HL-60/S4 treated with retinoic acid at 250 ng/mL for 4 days and 3 days (cell line): ENCODE measurements around the gene TAPBP.
"Not testable (repeated sequence)": the region's sequence is repeated elsewhere in the genome, so short reads cannot be mapped to it uniquely, and the experiment has no call there.

Source experiments
- in situ Hi-C: fragments of 300-500 bp; cut with MboI; formaldehyde crosslinking; loops from 2 replicates; pipeline ENCODE4 v1.7.0; 2022; ENCODE audit warnings: low sequenced_read_pairs

The TAPBP gene

GRCh38 chr6:33297956-33298772, 15.7 kb downstream of the TAPBP start:
- in situ Hi-C loops: no loop called here

DNA sequence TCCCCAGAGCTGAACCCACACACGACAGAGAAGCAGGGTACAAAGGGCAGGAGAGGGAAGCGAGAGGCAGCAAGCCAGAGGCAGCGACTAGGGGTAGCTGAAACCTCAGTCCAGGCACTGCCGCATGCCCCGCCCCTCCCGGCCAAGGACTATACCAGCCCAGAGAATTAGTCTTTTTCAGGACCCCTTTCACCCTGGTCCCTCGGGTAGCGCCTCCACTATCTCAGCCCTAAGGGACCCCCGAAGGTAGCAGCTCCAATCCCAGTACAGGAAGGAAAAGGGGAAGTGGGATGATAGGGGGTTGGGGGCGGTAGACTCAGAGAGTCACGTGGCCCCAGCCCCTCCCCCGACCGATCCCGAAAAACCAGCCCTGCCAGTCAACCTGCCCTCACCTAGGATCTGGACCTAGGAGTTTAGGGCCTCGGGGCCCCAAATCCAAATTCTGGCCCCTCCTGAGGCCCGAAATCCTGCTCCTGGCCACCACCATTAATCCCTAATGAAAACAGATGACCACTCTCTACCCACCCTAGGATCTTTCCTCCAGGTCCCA, 16.4 kb downstream of the TAPBP start:
- in situ Hi-C loops: no loop called here

DNA sequence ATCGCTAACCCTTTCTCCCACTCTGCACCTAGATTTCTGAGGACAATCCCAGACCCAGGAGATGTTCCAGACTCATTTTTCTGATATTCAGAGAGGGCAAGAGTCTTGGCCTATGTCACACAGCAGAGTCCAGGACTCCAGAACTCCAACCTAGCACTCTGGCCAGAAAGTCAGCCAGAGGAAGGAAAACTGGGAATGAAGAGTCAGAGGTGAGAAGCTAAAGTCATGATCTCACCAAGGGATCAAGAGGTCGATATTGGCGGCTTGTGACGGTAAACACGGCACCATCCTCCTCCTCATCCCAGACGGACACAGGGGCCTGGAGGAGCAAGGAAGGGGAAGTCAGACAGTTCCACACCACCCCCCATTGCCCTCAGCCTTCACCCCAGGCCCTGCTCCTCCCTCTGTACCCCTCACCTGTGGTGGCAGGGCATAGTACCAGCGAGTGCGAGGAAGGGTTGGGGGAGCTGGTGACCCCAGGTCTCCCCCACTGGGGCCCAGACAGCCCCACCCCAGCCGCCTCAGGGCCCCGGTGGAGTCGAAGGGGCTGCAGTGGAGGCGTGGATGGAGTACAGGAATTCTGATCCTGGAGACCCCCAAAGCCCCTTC, 17.0 kb downstream of the TAPBP start:
- in situ Hi-C loops: no loop called here

DNA sequence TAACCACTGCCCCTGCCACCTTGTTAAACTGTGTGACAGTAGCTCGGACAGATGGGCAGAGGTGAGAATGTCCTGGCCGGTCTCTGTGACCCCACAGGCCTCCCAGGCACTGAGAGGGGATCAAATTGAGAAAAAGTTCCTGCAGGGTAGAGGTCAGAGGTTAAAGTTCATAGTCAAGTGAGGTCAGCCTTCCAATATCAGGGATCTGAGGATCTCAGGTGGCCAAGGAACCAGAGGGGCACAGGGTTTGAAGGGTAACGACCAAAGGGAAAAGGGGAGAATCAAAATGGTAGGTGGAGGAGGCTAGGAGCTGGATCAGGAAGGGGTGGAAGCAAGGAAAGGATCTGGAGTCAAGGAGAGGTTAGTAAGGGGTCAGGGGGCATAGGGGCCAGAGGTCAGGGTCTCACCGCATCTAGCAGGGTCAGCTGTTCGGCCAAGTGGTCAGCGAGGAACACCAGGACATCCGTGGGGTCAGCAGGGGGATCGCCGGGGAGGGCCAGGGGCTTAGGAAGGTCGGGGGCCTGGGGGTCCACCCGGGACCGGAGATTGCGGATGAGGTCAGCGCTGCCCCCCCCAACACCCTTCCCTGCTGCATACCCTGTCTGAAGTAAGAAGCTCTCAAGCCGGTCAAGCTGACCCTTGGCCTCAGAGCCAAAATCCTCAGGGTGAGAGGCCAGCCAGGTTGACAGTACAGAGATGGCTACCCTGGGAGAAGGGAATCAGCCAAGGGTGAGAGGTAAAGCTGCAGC, 18.1 kb downstream of the TAPBP start:
- in situ Hi-C loops: no loop called here

GRCh38 chr6:33294086-33294823, 19.6 kb downstream of the TAPBP start:
- in situ Hi-C loops: no loop called here

GRCh38 chr6:33292996-33293682, 20.7 kb downstream of the TAPBP start:
- in situ Hi-C loops: no loop called here

DNA sequence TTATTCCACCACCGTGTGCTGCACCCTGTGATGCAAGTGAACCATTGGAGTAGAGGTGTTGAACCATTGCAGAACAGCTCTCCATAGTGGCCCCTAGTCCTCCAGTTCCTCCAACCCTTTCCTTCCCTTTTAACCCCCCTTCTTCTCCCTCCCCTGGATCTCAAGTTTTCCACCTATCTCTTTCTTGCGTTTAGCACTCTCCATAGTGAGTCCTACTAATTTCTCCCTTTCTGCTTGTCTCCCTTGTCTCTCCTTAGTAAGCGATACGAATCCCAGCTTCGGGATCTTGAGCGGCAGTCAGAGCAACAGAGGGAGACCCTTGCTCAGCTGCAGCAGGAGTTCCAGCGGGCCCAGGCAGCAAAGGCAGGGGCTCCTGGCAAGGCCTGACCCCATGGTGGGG, 23.4 kb downstream of the TAPBP start:
- in situ Hi-C loops: no loop called here

DNA sequence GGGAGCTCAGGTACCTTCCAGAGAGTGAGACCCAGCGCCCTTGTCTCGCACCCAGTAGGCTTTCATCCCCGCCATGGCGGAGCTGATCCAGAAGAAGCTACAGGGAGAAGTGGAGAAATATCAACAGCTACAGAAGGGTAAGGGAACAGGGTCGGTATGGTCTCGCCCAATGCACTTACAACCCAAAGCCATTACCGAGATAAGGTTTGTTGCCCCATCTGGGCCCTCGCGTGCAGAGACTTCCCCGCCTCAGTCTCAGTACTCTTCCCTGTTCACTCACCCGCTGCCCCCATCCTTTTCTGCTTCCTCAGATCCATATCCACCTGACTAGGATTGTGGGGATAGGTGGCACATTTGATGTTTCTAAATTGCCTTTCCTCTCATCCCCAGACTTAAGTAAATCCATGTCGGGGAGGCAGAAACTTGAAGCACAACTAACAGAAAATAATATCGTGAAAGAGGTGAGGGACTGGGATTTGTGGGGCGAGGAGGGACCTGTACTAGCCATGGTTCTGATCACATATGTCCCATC, 24.0 kb downstream of the TAPBP start:
- in situ Hi-C loops: no loop called here

DNA sequence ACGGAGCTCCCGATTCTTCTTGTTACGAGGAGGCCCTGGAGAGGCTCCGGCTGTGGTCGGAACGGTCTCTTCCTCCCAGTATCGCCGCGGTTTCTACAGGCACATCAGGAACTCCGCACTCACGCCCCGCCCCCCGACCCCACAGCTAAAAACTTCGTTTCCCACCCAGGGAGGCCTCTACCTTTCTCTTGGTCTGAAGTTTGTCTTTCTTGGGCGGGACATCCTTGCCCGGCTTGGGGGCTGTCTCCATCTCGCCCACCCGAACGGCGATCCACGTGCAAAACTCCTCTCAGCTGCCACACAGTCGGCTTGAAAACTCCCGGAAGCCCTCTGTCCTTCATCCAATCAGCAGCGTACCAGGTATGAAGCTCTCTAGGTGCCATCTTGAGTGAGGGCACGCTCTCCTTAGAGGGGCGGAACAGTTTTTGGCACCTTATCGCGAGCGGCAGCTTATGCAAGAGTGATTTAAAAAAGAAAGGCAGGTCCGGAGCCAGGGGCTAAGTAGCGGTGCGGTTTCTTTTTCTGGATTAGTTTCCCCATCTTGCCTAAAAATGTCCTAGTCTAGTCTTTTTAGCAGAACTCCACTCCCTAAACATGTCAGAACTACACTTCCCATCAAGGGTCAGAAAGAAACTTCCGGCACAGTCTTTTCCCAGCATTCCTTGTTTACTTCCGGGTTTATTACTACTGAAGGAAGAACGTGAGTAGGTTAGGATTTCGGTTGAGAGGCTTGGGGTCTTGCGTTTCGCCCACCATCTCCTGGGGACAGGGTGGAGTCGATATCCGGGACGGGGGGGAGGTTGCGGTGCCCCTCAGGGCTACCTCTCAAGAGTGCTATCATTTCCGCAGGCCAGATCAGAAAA, 24.7 kb downstream of the TAPBP start, which contains the start of the genes PFDN6 and WDR46:
Gene PFDN6, plus strand, starts transcription at position 681 of the 863 bp plus-strand sequence. CDS start 256 bp downstream, outside the sequence.
Gene WDR46, minus strand, starts transcription at position 319 of the 863 bp plus-strand sequence. Its CDS starts 69 bp downstream, at position 250.
- in situ Hi-C loops: no loop called here

DNA sequence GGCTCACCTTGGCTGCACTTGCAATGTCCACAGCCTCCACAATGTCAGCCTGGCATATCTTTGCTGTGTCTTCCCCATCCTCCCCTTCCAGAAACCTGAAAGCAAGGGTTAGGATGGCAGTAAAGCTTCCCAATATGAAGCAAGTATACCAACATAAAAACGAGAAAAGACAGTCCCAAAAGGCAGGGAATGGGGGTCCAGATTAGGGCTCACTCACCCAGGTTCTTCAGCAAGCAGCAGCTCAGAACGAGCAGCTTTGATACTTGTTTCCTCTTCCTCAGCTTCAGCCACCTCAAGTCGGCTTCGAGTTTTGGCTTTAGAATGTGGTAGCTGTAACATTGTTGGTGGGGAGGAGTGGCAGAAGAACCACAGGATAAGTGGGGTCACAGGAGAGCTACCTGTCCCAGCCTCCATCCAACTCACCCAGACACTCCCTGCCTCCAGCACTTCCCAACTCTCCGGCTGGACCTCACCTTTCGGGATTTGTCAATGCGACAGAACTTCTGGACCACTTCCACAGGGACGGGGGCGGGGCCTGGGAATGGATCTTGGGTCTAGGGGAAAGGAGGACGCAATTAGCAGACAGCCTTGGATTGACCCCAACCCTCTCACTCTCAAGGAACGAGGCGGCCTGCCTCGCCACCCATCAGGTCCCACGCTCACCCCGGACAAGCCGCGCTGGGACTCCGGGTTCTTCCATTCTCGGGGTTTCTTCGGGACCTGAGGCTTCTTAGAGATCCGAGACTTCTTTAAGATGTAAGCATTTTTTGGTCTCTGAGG, 25.5 kb downstream of the TAPBP start:
- in situ Hi-C loops: no loop called here

GRCh38 chr6:33286946-33287914, 26.6 kb downstream of the TAPBP start:
- in situ Hi-C loops: no loop called here

DNA sequence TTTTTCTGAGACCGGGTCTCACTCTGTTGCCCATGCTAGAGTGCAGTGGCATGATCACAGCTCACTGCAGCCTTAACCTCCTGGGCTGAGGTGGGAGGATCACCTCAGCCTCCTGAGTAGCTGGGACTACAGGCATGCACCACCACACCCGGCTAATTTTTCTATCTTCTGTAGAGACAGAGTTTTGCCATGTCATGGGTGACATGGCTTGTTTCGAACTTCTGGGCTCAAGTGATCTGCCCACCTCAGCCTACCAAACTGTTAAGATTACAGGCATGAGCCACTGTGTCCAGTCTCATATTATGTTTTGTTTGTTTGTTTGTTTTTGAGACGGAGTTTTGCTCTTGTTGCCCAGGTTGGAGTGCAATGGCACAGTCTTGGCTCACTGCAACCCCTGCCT, 28.7 kb downstream of the TAPBP start:
- in situ Hi-C loops: not testable (repeated sequence)

- in situ Hi-C loops: no loop called here
Measured at GRCh38 chr6:33280539-33280938, 33.3 kb downstream of the TAPBP start.

DNA sequence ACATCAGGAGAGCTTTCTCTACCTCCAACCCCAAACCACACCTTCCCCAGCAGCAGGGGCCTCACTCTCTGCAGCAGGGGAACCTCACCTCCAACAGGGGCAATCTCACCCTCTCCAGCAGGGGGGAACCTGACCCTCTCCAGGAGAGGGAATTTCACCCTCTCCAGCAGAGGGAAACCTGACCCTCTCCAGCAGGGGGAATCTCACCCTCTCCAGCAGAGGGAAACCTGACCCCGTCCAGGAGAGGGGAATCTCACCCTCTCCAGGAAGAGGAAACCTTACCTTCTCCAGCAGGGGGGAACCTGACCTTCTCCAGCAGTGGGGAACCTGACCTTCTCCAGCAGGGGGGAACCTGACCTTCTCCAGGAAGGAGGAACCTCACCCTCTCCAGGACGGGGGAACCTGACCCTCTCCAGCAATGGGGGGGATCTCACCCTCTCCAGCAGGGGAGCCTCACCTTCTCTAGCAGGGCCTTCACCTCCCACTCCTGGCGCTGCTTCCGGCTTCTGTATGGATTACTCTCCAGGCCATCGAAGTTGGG, 33.8 kb downstream of the TAPBP start:
- in situ Hi-C loops: no loop called here

- in situ Hi-C loops: no loop called here
Measured at GRCh38 chr6:33279257-33279695, 34.6 kb downstream of the TAPBP start.

- in situ Hi-C loops: no loop called here
Measured at GRCh38 chr6:33278810-33279209, 35.1 kb downstream of the TAPBP start.

- in situ Hi-C loops: no loop called here
Measured at GRCh38 chr6:33278392-33278741, 35.5 kb downstream of the TAPBP start.
